HUES64 (cell line): ENCODE measurements around the gene ZNF428.

Source experiments
- H3K27ac ChIP-seq: 2 replicates; pipeline ENCODE4 v1.7.0; 2013; ENCODE audit warnings: low read depth, low read length, inconsistent platforms
- H3K27me3 ChIP-seq: 2 replicates; pipeline ENCODE4 v1.6.1; 2013; ENCODE audit warnings: mild to moderate bottlenecking, low read length; ENCODE audit not compliant: insufficient read depth
- H3K36me3 ChIP-seq: 2 replicates; pipeline ENCODE4 v1.6.1; 2013; ENCODE audit warnings: mild to moderate bottlenecking, low read length; ENCODE audit not compliant: insufficient read depth
- H3K4me1 ChIP-seq: 2 replicates; pipeline ENCODE4 v1.6.1; 2013; ENCODE audit warnings: mild to moderate bottlenecking, low read length, moderate library complexity; ENCODE audit not compliant: insufficient read depth
- H3K4me3 ChIP-seq: 2 replicates; pipeline ENCODE4 v1.5.1; 2013; ENCODE audit warnings: mild to moderate bottlenecking, low read length, moderate library complexity
- H3K9ac ChIP-seq: 2 replicates; pipeline ENCODE4 v1.6.1; 2013; ENCODE audit warnings: mild to moderate bottlenecking, low read depth, low read length
- H3K9me3 ChIP-seq: 2 replicates; pipeline ENCODE4 v1.6.1; 2013; ENCODE audit warnings: low read depth, low read length; ENCODE audit not compliant: insufficient read depth
- WGBS: fragments of 150-250, 120-280 bp; methylation state at CpG from one replicate; pipeline ENCODE4 v1.1.7; 2013; ENCODE audit warnings: missing lambda C conversion rate; 5-methylcytosine and 5-hydroxymethylcytosine counted together

Gene ZNF428

GRCh38 chr19:43628646-43629326, 9.4 kb upstream of the ZNF428 start:
- no peak overlapping the region for H3K9ac ChIP-seq
- no peaks in the 10 kb centered on the region for H3K9me3 ChIP-seq
- H3K4me1 ChIP-seq = peaks cover 3% of the 10 kb centered on the region
- H3K27me3 ChIP-seq = no peaks in the 10 kb centered on the region; the same call in 1 of the 2 replicates
- WGBS = 92% methylated on average over 3 of the region's 3 CpGs
- no peak overlapping the region for H3K27ac ChIP-seq
- no peak overlapping the region for H3K4me3 ChIP-seq
- H3K36me3 ChIP-seq = peaks cover 2% of the 10 kb centered on the region; the same call in 1 of the 2 replicates

- no peak overlapping the region for H3K27ac ChIP-seq
- no peak overlapping the region for H3K4me3 ChIP-seq
- no peaks in the 10 kb centered on the region; the same call in 1 of the 2 replicates for H3K27me3 ChIP-seq
- H3K4me1 ChIP-seq = peaks cover 3% of the 10 kb centered on the region
- peaks cover 2% of the 10 kb centered on the region; the same call in 1 of the 2 replicates for H3K36me3 ChIP-seq
- H3K9ac ChIP-seq = no peak overlapping the region
- H3K9me3 ChIP-seq = no peaks in the 10 kb centered on the region
- WGBS = 85% methylated on average over 17 of the region's 17 CpGs
Measured at GRCh38 chr19:43626838-43627237, 7.4 kb upstream of the ZNF428 start.

GRCh38 chr19:43625918-43626579, 6.6 kb upstream of the ZNF428 start:
- no peaks in the 10 kb centered on the region; the same call in 1 of the 2 replicates for H3K27me3 ChIP-seq
- H3K4me3 ChIP-seq = no peak overlapping the region
- peaks cover 3% of the 10 kb centered on the region for H3K4me1 ChIP-seq
- 84% methylated on average over 30 of the region's 32 CpGs for WGBS
- H3K9me3 ChIP-seq = no peaks in the 10 kb centered on the region
- H3K27ac ChIP-seq = no peak overlapping the region
- H3K9ac ChIP-seq = no peak overlapping the region
- H3K36me3 ChIP-seq = peaks cover 2% of the 10 kb centered on the region; the same call in 1 of the 2 replicates

DNA sequence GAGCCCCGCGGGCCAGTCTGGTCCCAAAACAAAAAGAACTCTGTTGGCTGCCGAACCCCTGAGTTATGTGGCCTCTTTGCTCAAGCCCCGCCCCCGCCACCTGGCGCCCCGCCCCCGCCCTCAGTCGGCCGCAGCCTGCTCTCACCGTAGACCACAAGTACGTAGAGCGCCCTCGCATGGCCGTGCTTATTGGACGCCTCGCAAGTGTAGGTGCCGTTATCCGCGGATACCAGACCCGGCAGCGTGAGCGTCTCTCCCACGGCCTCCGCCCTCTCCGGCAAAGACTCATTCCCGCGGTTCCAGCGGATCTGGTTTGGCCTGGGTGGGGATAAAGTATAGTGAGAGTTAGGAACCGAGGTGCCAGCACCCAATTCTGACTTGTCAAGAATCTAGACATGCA, 5.5 kb upstream of the ZNF428 start:
- Histone ChIP-seq H3K4me3 (no peak overlapping the region), H3K27ac (no peak overlapping the region; the same call in 1 of the 2 replicates), H3K9ac (no peak overlapping the region), H3K4me1 (peaks cover 8% of the 10 kb centered on the region), H3K27me3 (no peaks in the 10 kb centered on the region; the same call in 1 of the 2 replicates), H3K9me3 (no peaks in the 10 kb centered on the region), H3K36me3 (peaks cover 2% of the 10 kb centered on the region; the same call in 1 of the 2 replicates)
- 23% methylated on average over 30 of the region's 30 CpGs for WGBS

GRCh38 chr19:43623889-43624670, 4.7 kb upstream of the ZNF428 start:
- Histone ChIP-seq H3K9ac (no peak overlapping the region), H3K9me3 (no peaks in the 10 kb centered on the region), H3K27ac (no peak overlapping the region; the same call in 1 of the 2 replicates), H3K4me3 (no peak overlapping the region), H3K36me3 (peaks cover 2% of the 10 kb centered on the region; the same call in 1 of the 2 replicates), H3K4me1 (peaks cover 8% of the 10 kb centered on the region), H3K27me3 (no peaks in the 10 kb centered on the region; the same call in 1 of the 2 replicates)
- 92% methylated on average over 35 of the region's 35 CpGs for WGBS

DNA sequence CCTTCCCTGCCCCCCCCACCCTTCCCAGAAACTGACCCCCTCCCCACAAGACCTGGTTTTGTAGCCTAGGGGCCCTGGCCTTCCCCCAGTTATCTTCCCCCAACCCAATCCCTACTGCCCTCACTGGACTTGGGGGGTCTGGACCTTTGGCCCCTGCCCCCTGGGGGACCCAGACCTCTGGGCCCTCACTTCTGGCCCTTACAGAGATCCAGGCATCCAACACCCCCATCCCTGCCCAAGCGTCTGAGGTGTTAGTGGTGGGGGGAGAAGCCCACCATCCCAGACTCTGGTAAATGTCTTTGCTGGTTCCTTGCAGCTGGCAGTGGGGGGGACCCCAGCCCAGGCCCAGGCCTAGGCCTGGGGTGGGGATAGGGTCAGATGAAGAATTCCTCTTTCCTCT, 3.5 kb upstream of the ZNF428 start:
- H3K27ac ChIP-seq = no peak overlapping the region
- WGBS = 86% methylated on average over 1 of the region's 1 CpG
- H3K4me3 ChIP-seq = no peak overlapping the region
- no peaks in the 10 kb centered on the region; the same call in 1 of the 2 replicates for H3K27me3 ChIP-seq
- peaks cover 2% of the 10 kb centered on the region; the same call in 1 of the 2 replicates for H3K36me3 ChIP-seq
- no peak overlapping the region for H3K9ac ChIP-seq
- H3K9me3 ChIP-seq = no peaks in the 10 kb centered on the region
- peaks cover 8% of the 10 kb centered on the region for H3K4me1 ChIP-seq

DNA sequence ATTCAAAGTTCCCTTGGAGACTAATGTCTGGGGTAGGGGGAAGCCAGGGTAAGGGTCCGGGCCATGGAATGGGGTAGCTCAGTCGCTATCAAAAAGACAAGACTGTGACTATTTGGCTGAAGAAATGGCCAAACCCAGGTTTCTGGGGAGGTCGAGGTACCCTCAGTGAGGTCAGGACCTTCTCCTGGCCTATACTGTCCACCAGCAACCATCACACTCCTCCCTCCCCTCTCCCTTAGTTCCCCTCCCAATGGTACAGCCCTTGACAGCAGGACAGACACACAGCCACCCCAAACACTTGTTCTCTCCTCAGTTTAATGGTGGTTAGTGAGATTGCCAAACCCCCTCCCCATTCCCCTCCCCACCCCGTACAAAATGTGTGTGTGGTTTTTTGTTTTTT, 2.6 kb upstream of the ZNF428 start:
- H3K27me3 ChIP-seq = no peaks in the 10 kb centered on the region; the same call in 1 of the 2 replicates
- no peaks in the 10 kb centered on the region for H3K9me3 ChIP-seq
- peaks cover 2% of the 10 kb centered on the region; the same call in 1 of the 2 replicates for H3K36me3 ChIP-seq
- no peak overlapping the region for H3K9ac ChIP-seq
- H3K4me3 ChIP-seq = no peak overlapping the region
- H3K4me1 ChIP-seq = peaks cover 8% of the 10 kb centered on the region
- no peak overlapping the region for H3K27ac ChIP-seq
- WGBS = 78% methylated on average over 3 of the region's 4 CpGs

DNA sequence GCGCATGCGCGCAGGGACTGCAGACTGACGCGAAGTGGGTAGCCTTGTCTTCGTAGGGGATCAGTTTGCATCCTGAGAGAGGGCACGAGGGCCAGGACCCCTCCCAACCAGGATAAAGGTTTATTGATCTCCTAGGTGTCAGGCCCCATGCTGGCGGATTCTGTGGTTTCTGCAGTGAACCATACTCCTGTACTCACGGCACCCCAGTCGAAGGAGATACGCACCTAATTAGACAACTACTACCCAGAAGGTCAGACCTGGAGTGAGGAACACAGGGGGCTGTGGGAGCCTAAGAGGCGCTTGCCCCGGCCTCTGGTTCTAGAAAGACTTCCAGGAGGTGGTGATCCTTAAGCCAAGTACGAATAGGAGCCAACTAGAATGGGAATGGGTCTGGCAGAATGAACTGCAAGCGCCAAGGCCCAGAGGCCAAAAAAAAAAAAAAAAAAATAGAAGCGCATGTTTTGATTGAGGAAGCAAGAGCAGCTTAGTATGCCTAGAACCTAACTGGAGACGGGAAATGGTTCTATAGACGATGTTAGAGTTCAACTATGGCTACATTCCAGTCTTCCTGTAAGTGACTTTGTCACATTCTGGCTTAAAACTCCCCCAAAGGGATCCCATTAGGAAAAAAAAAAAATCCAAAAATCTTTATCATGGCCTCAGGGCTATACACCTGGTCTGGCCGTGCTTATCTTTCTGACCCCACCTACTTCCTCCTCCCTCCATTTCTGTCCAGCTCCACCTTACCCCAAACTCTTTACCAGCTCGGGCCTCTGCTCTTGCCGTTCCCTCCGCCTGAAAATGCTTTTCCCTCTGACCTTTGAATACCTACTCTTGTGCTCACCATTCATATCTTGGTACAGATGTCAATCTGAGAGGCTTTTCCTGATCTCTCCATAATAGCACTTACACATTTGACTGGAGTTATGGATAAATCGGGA, 902 bp upstream of the ZNF428 start:
- WGBS = 53% methylated on average over 23 of the region's 23 CpGs

GRCh38 chr19:43618921-43619261, 538 bp downstream of the ZNF428 start:
- H3K27ac ChIP-seq = peak overlapping the region; percentile 95
- 5% methylated on average over 14 of the region's 14 CpGs for WGBS
- no peaks in the 10 kb centered on the region for H3K36me3 ChIP-seq
- H3K4me3 ChIP-seq = peak overlapping the region; percentile 76
- H3K9me3 ChIP-seq = no peaks in the 10 kb centered on the region
- peak overlapping the region; percentile 91 for H3K9ac ChIP-seq
- H3K4me1 ChIP-seq = peaks cover 4% of the 10 kb centered on the region; the same call in 1 of the 2 replicates
- H3K27me3 ChIP-seq = no peaks in the 10 kb centered on the region

More for the DNA sequence above, 902 bp upstream of the ZNF428 start:
- H3K36me3 ChIP-seq = no peaks in the 10 kb centered on the region; the same call in 1 of the 2 replicates
- peak overlapping the region; percentile 95 for H3K27ac ChIP-seq
- peaks cover 8% of the 10 kb centered on the region for H3K4me1 ChIP-seq
- peak overlapping the region; percentile 76 for H3K4me3 ChIP-seq
- peak overlapping the region; percentile 91; the same call in 1 of the 2 replicates for H3K9ac ChIP-seq
- H3K27me3 ChIP-seq = no peaks in the 10 kb centered on the region
- H3K9me3 ChIP-seq = no peaks in the 10 kb centered on the region

DNA sequence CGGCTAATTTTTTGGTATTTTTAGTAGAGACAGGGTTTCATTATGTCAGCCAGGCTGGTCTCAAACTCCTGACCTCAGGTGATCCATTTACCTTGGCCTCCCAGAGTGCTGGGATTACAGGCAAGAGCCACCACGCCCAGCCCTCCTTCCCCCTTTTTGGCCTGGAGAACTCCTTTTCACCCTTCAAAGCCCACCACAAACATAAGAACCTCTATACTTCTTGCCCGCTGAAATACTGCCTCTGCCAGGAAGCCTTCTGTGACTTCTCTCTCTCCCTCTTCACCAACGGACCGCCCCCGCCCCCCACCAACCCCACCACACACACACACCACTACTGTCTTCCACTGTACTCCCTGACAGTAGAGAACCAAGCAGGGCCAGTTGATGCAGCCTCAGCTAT, 2.5 kb downstream of the ZNF428 start:
- Histone ChIP-seq H3K36me3 (peaks cover 15% of the 10 kb centered on the region), H3K27me3 (no peaks in the 10 kb centered on the region), H3K27ac (no peak overlapping the region), H3K4me3 (no peak overlapping the region), H3K9me3 (no peaks in the 10 kb centered on the region), H3K9ac (no peak overlapping the region), H3K4me1 (peaks cover 4% of the 10 kb centered on the region; the same call in 1 of the 2 replicates)
- 93% methylated on average over 6 of the region's 6 CpGs for WGBS
